CD14-positive monocyte (primary cell): ENCODE results near the gene C12orf42. TPM values are rescaled to one million over a fixed set of nuclear protein-coding genes. Genes with fewer than 3 reads are reported as not detected.

Source experiments
- DNase-seq, 3 donors: peaks; one replicate each; pipeline ENCODE4 v3.0.0-alpha.2; 2011 to 2022
- H2AFZ ChIP-seq: 2 replicates; pipeline ENCODE4 v1.6.0; 2012; ENCODE audit warnings: mild to moderate bottlenecking, low read depth, low read length, inconsistent platforms; ENCODE audit not compliant: insufficient read depth, poor library complexity, severe bottlenecking
- H3K27ac ChIP-seq, 2 donors: 1 replicate in 1 of 2; 2 replicates in 1 of 2; pipeline ENCODE4 v1.5.1; 2012 to 2013; ENCODE audit warnings: low read length in 2 of 2, control low read depth in 1 of 2, inconsistent platforms in 1 of 2, low read depth in 1 of 2, mild to moderate bottlenecking in 1 of 2
- H3K27me3 ChIP-seq, 2 donors: one replicate each; pipeline versions ENCODE4 v1.6.0 to v1.6.1; 2011 to 2013; ENCODE audit warnings: low read length in 2 of 2; ENCODE audit not compliant: control insufficient read depth in 2 of 2, insufficient read depth in 2 of 2
- H3K36me3 ChIP-seq, 2 donors: replicated peaks in 1 of 2; 1 replicate in 1 of 2; 2 replicates in 1 of 2; pipeline versions ENCODE4 v1.5.1 to v1.6.1; 2012 to 2013; ENCODE audit warnings: low read length in 2 of 2, control low read depth in 1 of 2, inconsistent platforms in 1 of 2, mild to moderate bottlenecking in 1 of 2; ENCODE audit not compliant: insufficient read depth in 2 of 2, control insufficient read depth in 1 of 2
- H3K4me1 ChIP-seq, 2 donors: 1 replicate in 1 of 2; 2 replicates in 1 of 2; pipeline versions ENCODE4 v1.5.1 to v1.6.1; 2012 to 2013; ENCODE audit warnings: low read length in 2 of 2, control low read depth in 1 of 2, inconsistent platforms in 1 of 2, mild to moderate bottlenecking in 1 of 2, moderate library complexity in 1 of 2; ENCODE audit not compliant: insufficient read depth in 2 of 2, control insufficient read depth in 1 of 2
- H3K4me2 ChIP-seq: replicated peaks from 2 replicates; pipeline ENCODE3; 2012; ENCODE audit warnings: low read length, moderate library complexity, mild to moderate bottlenecking; ENCODE audit not compliant: poor library complexity, severe bottlenecking; ENCODE audit errors: extremely low read depth
- H3K4me3 ChIP-seq, 3 experiments: fragments of 200-600 bp in 1 of 3; sonication (generic) in 1 of 3; replicated peaks in 1 of 3; 1 replicate in 2 of 3; 2 replicates in 1 of 3; pipeline ENCODE4 v1.5.1; 2011 to 2013; ENCODE audit warnings: low read length in 3 of 3, mild to moderate bottlenecking in 3 of 3, control low read depth in 2 of 3, low read depth in 2 of 3, inconsistent platforms in 1 of 3, moderate library complexity in 1 of 3
- H3K79me2 ChIP-seq: 2 replicates; pipeline ENCODE4 v1.6.0; 2012; ENCODE audit warnings: mild to moderate bottlenecking, control low read depth, inconsistent platforms, low read length, moderate library complexity; ENCODE audit not compliant: insufficient read depth
- H3K9ac ChIP-seq: 2 replicates; pipeline ENCODE4 v1.6.0; 2017; ENCODE audit warnings: low read length, mild to moderate bottlenecking; ENCODE audit not compliant: insufficient read depth, poor library complexity, severe bottlenecking
- H3K9me3 ChIP-seq, 2 donors: replicated peaks in 1 of 2; 1 replicate in 1 of 2; 2 replicates in 1 of 2; pipeline versions ENCODE4 v1.5.1 to v1.6.1; 2012 to 2013; ENCODE audit warnings: low read length in 2 of 2, control low read depth in 1 of 2; ENCODE audit not compliant: control insufficient read depth in 1 of 2, insufficient read depth in 1 of 2
- H4K20me1 ChIP-seq: 2 replicates; pipeline ENCODE4 v1.6.0; 2012; ENCODE audit warnings: mild to moderate bottlenecking, low read length, control low read depth, moderate library complexity; ENCODE audit not compliant: insufficient read depth
- H3K27ac Mint-ChIP-seq, 7 donors: one replicate each; pipeline ENCODE4 v1.8.0; 2020; ENCODE audit warnings: mild to moderate bottlenecking in 7 of 7, mixed read lengths in 7 of 7, moderate library complexity in 6 of 7, inconsistent platforms in 2 of 7
- H3K27me3 Mint-ChIP-seq, 3 donors: one replicate each; pipeline ENCODE4 v1.8.0; 2021 to 2022; ENCODE audit warnings: low read depth in 3 of 3, mild to moderate bottlenecking in 3 of 3, mixed read lengths in 3 of 3, moderate library complexity in 3 of 3, inconsistent platforms in 1 of 3
- H3K36me3 Mint-ChIP-seq, 2 donors: one replicate each; pipeline ENCODE4 v1.8.0; 2020; ENCODE audit warnings: mixed read lengths in 2 of 2, inconsistent platforms in 1 of 2, mild to moderate bottlenecking in 1 of 2
- H3K4me1 Mint-ChIP-seq: one replicate; pipeline ENCODE4 v1.8.0; 2020; ENCODE audit warnings: mild to moderate bottlenecking, mixed read lengths
- H3K4me3 Mint-ChIP-seq, 2 donors: one replicate each; pipeline ENCODE4 v1.8.0; 2020; ENCODE audit warnings: mild to moderate bottlenecking in 2 of 2, mixed read lengths in 2 of 2, moderate library complexity in 1 of 2
- H3K9me3 Mint-ChIP-seq, 7 donors: one replicate each; pipeline ENCODE4 v1.8.0; 2020 to 2022; ENCODE audit warnings: mixed read lengths in 7 of 7, mild to moderate bottlenecking in 6 of 7, moderate library complexity in 6 of 7, inconsistent platforms in 2 of 7
- WGBS: methylation state at CpG from one replicate; pipeline ENCODE4 v1.1.5; 2013; ENCODE audit warnings: missing lambda C conversion rate; ENCODE audit not compliant: insufficient coverage; 5-methylcytosine and 5-hydroxymethylcytosine counted together
- intact Hi-C, 2 donors: fragments of 100-400 bp; cut with micrococcal nuclease; formaldehyde crosslinking; loops; one replicate each; pipeline versions ENCODE4 v1.15.0 to v1.15.1; 2023
- polyA plus RNA-seq, 3 donors: library from polyadenylated mRNA; depleted of rRNA in 1 of 3; unstranded in 2 of 3; stranded (reverse) in 1 of 3; fragments of 300-500 nt in 2 of 3; fragments of >200 nt in 1 of 3; fragmentation: Illumina TruSeq in 2 of 3; gene quantifications; 1 replicate in 2 of 3; 2 replicates in 1 of 3; pipeline ENCODE4 v1.2.3, GENCODE V29; 2012 to 2021
- TF ChIP-seq, protein P1 (sequence below): fragments of 200-600 bp; IDR thresholded peaks from one replicate; pipeline ENCODE4 v1.8.0; 2022; ENCODE audit warnings: antibody characterized with exemption, mild to moderate bottlenecking

C12orf42 gene
- polyA plus RNA-seq, 3 donors: not detected

DNA sequence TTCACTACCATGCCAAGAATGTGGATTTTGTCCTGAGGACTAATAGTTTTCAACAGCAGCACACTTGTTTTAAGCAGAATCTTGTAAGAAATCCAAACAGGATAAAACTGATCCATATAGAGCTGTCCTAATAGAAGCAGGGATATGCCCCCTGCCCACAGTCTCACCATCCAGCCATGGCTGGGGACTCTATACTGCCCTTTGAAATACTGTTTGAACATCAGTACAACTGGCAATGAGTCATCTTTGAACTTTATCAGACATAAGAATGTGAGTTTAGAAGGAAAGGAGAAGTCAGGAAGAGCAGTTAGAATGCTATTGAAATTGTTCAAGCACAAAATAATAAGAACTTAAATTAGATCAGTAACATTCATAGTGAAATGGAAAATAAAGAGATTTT, 3.8 kb upstream of the C12orf42 start:
- intact Hi-C loops: no loop called here
- Histone ChIP-seq H3K9me3 (peaks cover 0 to 10% of the 10 kb centered on the region in 2 donors), H4K20me1 (no peaks in the 10 kb centered on the region), H3K4me1 (no peaks in the 10 kb centered on the region), H3K79me2 (no peaks in the 10 kb centered on the region), H3K4me3 (no peak overlapping the region), H2AFZ (no peak overlapping the region), H3K9ac (no peak overlapping the region), H3K27me3 (peaks cover 24 to 28% of the 10 kb centered on the region in 2 donors), H3K27ac (no peak overlapping the region), H3K4me2 (no peak overlapping the region), H3K36me3 (no peaks in the 10 kb centered on the region)
- H3K27me3 Mint-ChIP-seq: peaks cover 27 to 36% (median 30%) of the 10 kb centered on the region in 3 donors
- TF ChIP-seq, protein P1, sequence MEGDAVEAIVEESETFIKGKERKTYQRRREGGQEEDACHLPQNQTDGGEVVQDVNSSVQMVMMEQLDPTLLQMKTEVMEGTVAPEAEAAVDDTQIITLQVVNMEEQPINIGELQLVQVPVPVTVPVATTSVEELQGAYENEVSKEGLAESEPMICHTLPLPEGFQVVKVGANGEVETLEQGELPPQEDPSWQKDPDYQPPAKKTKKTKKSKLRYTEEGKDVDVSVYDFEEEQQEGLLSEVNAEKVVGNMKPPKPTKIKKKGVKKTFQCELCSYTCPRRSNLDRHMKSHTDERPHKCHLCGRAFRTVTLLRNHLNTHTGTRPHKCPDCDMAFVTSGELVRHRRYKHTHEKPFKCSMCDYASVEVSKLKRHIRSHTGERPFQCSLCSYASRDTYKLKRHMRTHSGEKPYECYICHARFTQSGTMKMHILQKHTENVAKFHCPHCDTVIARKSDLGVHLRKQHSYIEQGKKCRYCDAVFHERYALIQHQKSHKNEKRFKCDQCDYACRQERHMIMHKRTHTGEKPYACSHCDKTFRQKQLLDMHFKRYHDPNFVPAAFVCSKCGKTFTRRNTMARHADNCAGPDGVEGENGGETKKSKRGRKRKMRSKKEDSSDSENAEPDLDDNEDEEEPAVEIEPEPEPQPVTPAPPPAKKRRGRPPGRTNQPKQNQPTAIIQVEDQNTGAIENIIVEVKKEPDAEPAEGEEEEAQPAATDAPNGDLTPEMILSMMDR: no peak
- H3K9me3 Mint-ChIP-seq: peaks cover 0 to 12% (median 6%) of the 10 kb centered on the region in 7 donors
- H3K4me3 Mint-ChIP-seq: no peak overlapping the region
- DNase-seq: no peak
- no peaks in the 10 kb centered on the region for H3K4me1 Mint-ChIP-seq
- no peak overlapping the region for H3K27ac Mint-ChIP-seq
- peaks cover 0 to 3% of the 10 kb centered on the region in 2 donors for H3K36me3 Mint-ChIP-seq

DNA sequence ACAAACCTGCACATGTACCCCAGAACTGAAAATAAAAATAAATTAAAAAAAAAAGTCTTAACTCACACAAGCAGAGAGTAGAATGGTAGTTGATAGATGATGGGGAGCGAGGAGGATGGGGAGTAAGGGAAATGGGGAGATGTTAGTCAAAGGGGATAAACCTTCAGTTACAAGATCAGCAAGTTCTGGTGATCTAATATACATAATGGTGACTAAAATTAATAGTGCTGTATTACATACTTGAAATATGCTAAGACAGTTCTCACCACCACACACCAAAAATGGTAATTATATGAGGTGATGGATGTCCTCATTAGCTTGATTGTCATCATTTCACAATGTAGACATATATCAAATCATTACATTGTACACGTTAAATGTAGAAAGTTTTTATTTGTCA, 3.2 kb upstream of the C12orf42 start:
- Mint-ChIP-seq H3K27me3 (peaks cover 33 to 42% (median 35%) of the 10 kb centered on the region in 3 donors), H3K4me1 (no peaks in the 10 kb centered on the region), H3K9me3 (peaks cover 0 to 13% (median 6%) of the 10 kb centered on the region in 7 donors), H3K36me3 (peaks cover 0 to 3% of the 10 kb centered on the region in 2 donors), H3K27ac (no peak overlapping the region), H3K4me3 (no peak overlapping the region)
- TF ChIP-seq, protein P1: no peak
- Histone ChIP-seq H3K4me3 (no peak overlapping the region), H3K4me2 (no peak overlapping the region), H3K36me3 (no peaks in the 10 kb centered on the region), H3K4me1 (no peaks in the 10 kb centered on the region), H3K9me3 (peaks cover 0 to 14% of the 10 kb centered on the region in 2 donors), H3K9ac (no peak overlapping the region), H2AFZ (no peak overlapping the region), H3K27ac (no peak overlapping the region), H4K20me1 (no peaks in the 10 kb centered on the region), H3K79me2 (no peaks in the 10 kb centered on the region), H3K27me3 (peaks cover 30 to 34% of the 10 kb centered on the region in 2 donors)
- intact Hi-C loops: no loop called here
- no CpG with 5 or more reads among the region's 2 CpGs for WGBS
- no peak for DNase-seq
